Kidney (tissue), 14 donors: ENCODE results near the gene ZSWIM5. TPM values are rescaled to one million over a fixed set of nuclear protein-coding genes. Genes with fewer than 3 reads are reported as not detected.

Experiments used
- DNase-seq, 5 donors: peaks; one replicate each; pipeline ENCODE4 v3.0.0-alpha.2; 2013 to 2020
- FAIRE-seq: peaks from 2 replicates; lab custom pipeline; 2012; peaks lifted over from hg19 to GRCh38; lab: Jason Lieb, UNC
- H3K27ac ChIP-seq, 2 donors: one replicate each; pipeline ENCODE4 v1.7.0; 2013; ENCODE audit warnings: low read depth in 2 of 2, low read length in 2 of 2, inconsistent platforms in 1 of 2
- H3K27me3 ChIP-seq: one replicate; pipeline ENCODE4 v1.7.1; 2013; ENCODE audit warnings: low read length, inconsistent platforms; ENCODE audit not compliant: control insufficient read depth, insufficient read depth
- H3K36me3 ChIP-seq, 3 donors: one replicate each; pipeline versions ENCODE4 v1.7.0 to v1.7.1; 2013; ENCODE audit warnings: low read length in 3 of 3, control low read depth in 1 of 3, inconsistent platforms in 1 of 3; ENCODE audit not compliant: insufficient read depth in 3 of 3, control insufficient read depth in 2 of 3
- H3K4me1 ChIP-seq, 3 donors: one replicate each; pipeline versions ENCODE4 v1.7.0 to v1.7.1; 2013; ENCODE audit warnings: low read length in 3 of 3, inconsistent platforms in 1 of 3, low read depth in 1 of 3; ENCODE audit not compliant: control insufficient read depth in 2 of 3, insufficient read depth in 2 of 3
- H3K4me3 ChIP-seq, 3 donors: one replicate each; pipeline versions ENCODE4 v1.7.0 to v1.8.1; 2013; ENCODE audit warnings: low read length in 3 of 3, control low read depth in 1 of 3, inconsistent platforms in 1 of 3
- H3K9ac ChIP-seq, 3 donors: one replicate each; pipeline versions ENCODE4 v1.7.0 to v1.7.1; 2013; ENCODE audit warnings: low read length in 3 of 3, control low read depth in 1 of 3, inconsistent platforms in 1 of 3
- H3K9me3 ChIP-seq, 3 donors: one replicate each; pipeline versions ENCODE4 v1.7.0 to v1.7.1; 2013; ENCODE audit warnings: low read length in 3 of 3, control low read depth in 1 of 3, inconsistent platforms in 1 of 3; ENCODE audit not compliant: control insufficient read depth in 2 of 3, insufficient read depth in 1 of 3
- CTCF ChIP-seq: IDR thresholded peaks from 3 replicates; pipeline ENCODE4 v1.5.1; 2012; ENCODE audit warnings: mild to moderate bottlenecking, moderate library complexity, borderline replicate concordance; ENCODE audit not compliant: insufficient read depth; ENCODE audit errors: extremely low read depth
- intact Hi-C: fragments of 100-400 bp; cut with DNase I; formaldehyde crosslinking; loops from one replicate; pipeline ENCODE4 v1.11.1; 2022
- polyA plus RNA-seq: library from polyadenylated mRNA; stranded (reverse); fragments of 350-450 nt; fragmentation: Illumina TruSeq; extraction: RNeasy Lipid Tissue Mini Kit (QIAGEN cat#74804); gene quantifications from one replicate; pipeline ENCODE4 v1.2.3, GENCODE V29; 2014; ENCODE audit warnings: low read depth, low replicate concordance; ENCODE audit not compliant: insufficient read depth
- total RNA-seq: library from RNA; stranded (reverse); fragmentation: NEBNext Ultra II Directional; extraction: Animal tissue kit (Norgen Biotek cat#: 25700); gene quantifications from one replicate; pipeline ENCODE4 v1.2.1, GENCODE V29; 2021
- donor health status: control.
- donor health status: control.
- donor health status: control.
- donor health status: control.
- donor health status: control.
- donor health status: DM: yes; HTN: yes; CAD: no.
- donor health status: Normal renal cell carcinoma (clear cell type).

The ZSWIM5 gene
- total and polyA plus RNA-seq, 2 donors from 2014 or later: 1.9 to 4.8 TPM

- DNase-seq (no peak), FAIRE-seq (no peak)
- H3K4me1 ChIP-seq: no peaks in the 10 kb centered on the region
- no peaks in the 10 kb centered on the region for H3K27me3 ChIP-seq
- H3K9me3 ChIP-seq: no peaks in the 10 kb centered on the region
- no peak overlapping the region for H3K27ac ChIP-seq
- no peak for TF ChIP-seq CTCF
- H3K9ac ChIP-seq: no peak overlapping the region
- H3K4me3 ChIP-seq: no peak overlapping the region
- intact Hi-C loops: no loop called here
- H3K36me3 ChIP-seq: peaks cover 0 to 12% (median 3%) of the 10 kb centered on the region in 3 donors
Measured at GRCh38 chr1:44999232-44999631, 207.2 kb downstream of the ZSWIM5 start.

GRCh38 chr1:44995467-44996238, 210.8 kb downstream of the ZSWIM5 start:
- no peaks in the 10 kb centered on the region for H3K36me3 ChIP-seq
- H3K27ac ChIP-seq: no peak overlapping the region
- H3K9ac ChIP-seq: no peak overlapping the region
- no peaks in the 10 kb centered on the region for H3K27me3 ChIP-seq
- no peak overlapping the region for H3K4me3 ChIP-seq
- H3K4me1 ChIP-seq: no peaks in the 10 kb centered on the region
- FAIRE-seq (no peak), DNase-seq (no peak)
- intact Hi-C loops: no loop called here
- TF ChIP-seq CTCF: no peak
- no peaks in the 10 kb centered on the region for H3K9me3 ChIP-seq

- intact Hi-C loops: no loop called here
- Histone ChIP-seq H3K4me1 (no peaks in the 10 kb centered on the region), H3K9ac (no peak overlapping the region), H3K4me3 (no peak overlapping the region), H3K27ac (no peak overlapping the region), H3K36me3 (no peaks in the 10 kb centered on the region), H3K27me3 (no peaks in the 10 kb centered on the region), H3K9me3 (no peaks in the 10 kb centered on the region)
- no peak for TF ChIP-seq CTCF
- no peak for FAIRE-seq
- no peak for DNase-seq
Measured at GRCh38 chr1:44994309-44994898, 212.0 kb downstream of the ZSWIM5 start.
